HFF-Myc (cell line): ENCODE data around the gene SLC45A3.

ENCODE experiments used
- DNase-seq: peaks from one replicate; pipeline ENCODE4 v3.0.0-alpha.2; 2011; ENCODE audit warnings: low read depth; ENCODE audit errors: extremely low read depth
- H3K4me3 ChIP-seq: replicated peaks from 2 replicates; pipeline ENCODE4 v1.5.1; 2011; ENCODE audit warnings: low read depth, mild to moderate bottlenecking, control low read depth, low read length
- TF ChIP-seq, protein P1 (sequence below): IDR thresholded peaks from 2 replicates; pipeline ENCODE4 v1.5.1; 2012; ENCODE audit warnings: mild to moderate bottlenecking, low read depth, low read length, control low read depth; ENCODE audit errors: missing control alignments

SLC45A3 gene

GRCh38 chr1:205664399-205665017 is 15.8 kb downstream of the SLC45A3 start:
- no peak overlapping the region for H3K4me3 ChIP-seq
- no peak for DNase-seq
- TF ChIP-seq, protein P1, sequence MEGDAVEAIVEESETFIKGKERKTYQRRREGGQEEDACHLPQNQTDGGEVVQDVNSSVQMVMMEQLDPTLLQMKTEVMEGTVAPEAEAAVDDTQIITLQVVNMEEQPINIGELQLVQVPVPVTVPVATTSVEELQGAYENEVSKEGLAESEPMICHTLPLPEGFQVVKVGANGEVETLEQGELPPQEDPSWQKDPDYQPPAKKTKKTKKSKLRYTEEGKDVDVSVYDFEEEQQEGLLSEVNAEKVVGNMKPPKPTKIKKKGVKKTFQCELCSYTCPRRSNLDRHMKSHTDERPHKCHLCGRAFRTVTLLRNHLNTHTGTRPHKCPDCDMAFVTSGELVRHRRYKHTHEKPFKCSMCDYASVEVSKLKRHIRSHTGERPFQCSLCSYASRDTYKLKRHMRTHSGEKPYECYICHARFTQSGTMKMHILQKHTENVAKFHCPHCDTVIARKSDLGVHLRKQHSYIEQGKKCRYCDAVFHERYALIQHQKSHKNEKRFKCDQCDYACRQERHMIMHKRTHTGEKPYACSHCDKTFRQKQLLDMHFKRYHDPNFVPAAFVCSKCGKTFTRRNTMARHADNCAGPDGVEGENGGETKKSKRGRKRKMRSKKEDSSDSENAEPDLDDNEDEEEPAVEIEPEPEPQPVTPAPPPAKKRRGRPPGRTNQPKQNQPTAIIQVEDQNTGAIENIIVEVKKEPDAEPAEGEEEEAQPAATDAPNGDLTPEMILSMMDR = no peak

DNA sequence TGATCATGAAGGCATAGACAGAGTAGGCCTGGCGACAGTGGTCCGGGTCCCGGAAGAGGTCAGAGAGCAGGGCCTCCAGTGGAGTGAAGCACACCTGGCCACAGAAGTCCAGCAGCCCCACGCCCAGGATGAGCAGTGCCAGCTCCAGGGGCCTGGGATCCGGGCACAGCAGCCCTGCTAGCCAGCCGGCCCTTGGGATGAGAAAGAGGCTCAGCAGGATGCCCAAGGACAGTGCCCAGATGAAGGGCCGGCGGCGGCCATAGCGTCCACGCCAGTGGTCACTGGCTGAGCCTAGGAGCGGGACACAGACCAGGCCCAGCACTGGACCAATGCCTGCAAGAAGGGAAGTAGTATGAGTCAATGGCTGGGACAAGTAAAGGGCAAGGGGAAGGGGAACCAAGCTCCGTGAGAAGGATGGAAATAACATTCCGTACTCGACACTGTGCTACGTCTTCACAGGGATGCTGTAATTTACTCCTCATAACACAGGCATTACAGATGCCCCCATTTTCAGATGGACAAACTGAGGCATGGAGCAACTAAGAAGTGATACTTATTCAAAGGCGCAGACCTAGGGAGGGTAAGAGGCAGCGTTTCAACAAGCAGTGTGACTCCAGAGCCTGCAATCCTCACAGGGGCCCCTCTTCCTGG is 16.9 kb downstream of the SLC45A3 start:
- TF ChIP-seq, protein P1 = no peak
- H3K4me3 ChIP-seq = no peak overlapping the region
- DNase-seq = no peak

- no peak overlapping the region for H3K4me3 ChIP-seq
- DNase-seq = no peak
- TF ChIP-seq, protein P1 = no peak
These were observed 17.5 kb downstream of the SLC45A3 start for GRCh38 chr1:205662791-205663190.

GRCh38 chr1:205662135-205662738 is 18.1 kb downstream of the SLC45A3 start:
- H3K4me3 ChIP-seq = no peak overlapping the region
- TF ChIP-seq, protein P1 = no peak
- no peak for DNase-seq

GRCh38 chr1:205661429-205662134 is 18.7 kb downstream of the SLC45A3 start:
- no peak overlapping the region for H3K4me3 ChIP-seq
- DNase-seq = no peak
- TF ChIP-seq, protein P1 = no peak

DNA sequence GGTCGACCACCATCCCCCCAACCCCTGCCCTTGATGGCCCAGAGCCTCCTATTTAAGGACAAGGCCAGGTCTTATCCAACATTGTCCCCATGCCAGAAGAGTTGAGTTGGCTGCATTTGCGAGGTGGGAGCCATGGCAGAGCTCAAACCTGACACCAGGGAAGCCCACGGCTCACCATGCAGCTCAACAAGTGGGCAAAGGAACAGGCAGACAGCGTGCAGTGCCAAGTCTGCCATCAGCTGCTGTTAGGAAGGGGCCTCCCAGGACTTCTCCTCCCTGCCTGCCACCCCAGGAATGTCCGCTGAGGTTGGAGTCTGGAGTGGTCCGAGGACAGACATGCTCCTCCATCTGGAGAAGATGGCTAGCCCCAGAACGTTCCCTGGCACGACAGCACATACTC is 19.9 kb downstream of the SLC45A3 start:
- TF ChIP-seq, protein P1 = no peak
- H3K4me3 ChIP-seq = no peak overlapping the region
- DNase-seq = no peak
